SK-N-MC (cell line): ENCODE results near the gene CTNNBIP1.

Experiments used
- EZH2 ChIP-seq: fragments of 200-600 bp; sonication (generic); IDR thresholded peaks from one replicate; pipeline ENCODE4 v1.6.1; 2017; ENCODE audit warnings: antibody characterized with exemption
- POLR2AphosphoS5 ChIP-seq: IDR thresholded peaks from 2 replicates; pipeline ENCODE4 v1.6.1; 2012; ENCODE audit warnings: mild to moderate bottlenecking, low read depth, low read length, borderline replicate concordance

- TF ChIP-seq POLR2AphosphoS5, result no peak
- no peak for TF ChIP-seq EZH2
These were observed 84.0 kb downstream of the CTNNBIP1 start for GRCh38 chr1:9826087-9826486.
